Keratinocyte (primary cell): ENCODE results near the gene CTTN.

Experiments
- CTCF ChIP-seq, 3 experiments: IDR thresholded peaks in 1 of 3; conservative IDR thresholded peaks in 1 of 3; optimal IDR thresholded peaks in 1 of 3; 2 replicates in 2 of 3; 3 replicates in 1 of 3; pipeline versions ENCODE3 to v1.5.1; 2011; ENCODE audit warnings: low read length in 3 of 3, mild to moderate bottlenecking in 3 of 3, moderate library complexity in 2 of 3, control low read depth in 1 of 3, inconsistent platforms in 1 of 3; ENCODE audit not compliant: insufficient read depth in 2 of 3; ENCODE audit errors: extremely low read depth in 1 of 3
- EZH2 ChIP-seq: IDR thresholded peaks from one replicate; pipeline ENCODE4 v1.6.1; 2012; ENCODE audit warnings: inconsistent platforms, mild to moderate bottlenecking, low read length, moderate library complexity

- TF ChIP-seq CTCF (optimal IDR thresholded peaks at IDR 0.05 in 1 of 3, IDR thresholded peaks at IDR 0.05 in 1 of 3, conservative IDR thresholded peaks at IDR 0.05 in 1 of 3; ENCODE audit: extremely low read depth in 1 of 3, insufficient read depth in 2 of 3, low read length in 3 of 3) = no peak
- no peak for TF ChIP-seq EZH2
Observed at GRCh38 chr11:70440206-70440605, 41.9 kb downstream of the CTTN start.
